Inferior parietal cortex (tissue), 1 donor: ENCODE measurements around the gene DDX53.
A peak's percentile ranks its signal among the peaks of the same experiment; 100 is the strongest.

Source experiments
- DNase-seq: peaks from one replicate; pipeline ENCODE4 v3.0.0-alpha.2; 2016; ENCODE audit errors: extremely low spot score

The DDX53 gene

GRCh38 chrX:22999696-23000223 is at the start of gene DDX53:
DDX53 (plus strand) TSS chrX:22999960; CDS start chrX:23000058, 98 bp downstream.
- no peak for DNase-seq

DNA sequence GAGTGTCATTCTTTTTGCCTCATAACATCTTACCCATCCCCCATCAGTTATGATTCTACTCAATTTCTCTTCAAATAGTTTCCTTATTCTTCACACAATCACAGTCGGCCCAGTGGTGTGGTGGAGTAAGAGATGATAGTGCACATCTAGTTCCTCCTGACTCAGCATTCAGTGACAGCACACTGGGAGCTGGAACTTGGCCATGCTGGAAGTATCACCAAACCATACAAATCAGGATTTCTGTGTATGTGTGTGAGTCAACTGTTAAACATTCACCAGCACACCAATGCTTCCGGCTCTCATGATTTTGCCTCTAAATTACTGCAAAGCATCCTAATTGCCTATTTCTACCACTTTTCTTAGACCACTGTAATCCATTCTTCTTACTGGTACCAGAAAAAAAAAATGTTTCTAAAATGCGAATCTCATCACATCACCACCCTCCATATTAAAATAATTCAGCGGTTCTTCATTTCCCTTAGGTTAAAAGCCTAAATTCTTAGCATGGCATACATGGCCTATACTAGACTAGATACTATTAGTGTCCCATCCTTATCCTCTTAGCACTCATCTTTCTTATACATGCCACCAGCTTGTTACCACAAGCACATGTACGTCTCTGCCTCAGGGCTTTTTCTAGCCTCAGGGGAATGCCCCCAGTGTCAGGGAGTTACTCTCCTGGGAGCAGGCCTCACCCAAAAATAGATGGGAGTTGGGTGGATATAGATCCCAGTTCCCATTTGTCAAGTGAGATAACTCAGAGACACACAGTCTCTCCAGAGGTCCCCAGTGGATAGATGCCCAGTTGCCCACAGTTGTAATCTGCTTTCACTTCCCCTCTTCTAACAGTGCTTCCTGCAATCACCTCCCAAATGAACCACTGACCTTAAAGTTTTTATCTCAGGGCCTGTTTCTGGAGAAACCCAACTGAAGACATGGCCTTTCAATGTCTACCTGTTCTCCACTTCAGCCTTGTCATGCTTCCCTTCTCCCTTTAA is 49.2 kb upstream of the DDX53 start:
- no peak for DNase-seq

- no peak for DNase-seq
These were observed 47.8 kb upstream of the DDX53 start for GRCh38 chrX:22952010-22952409.

- no peak for DNase-seq
These were observed 41.5 kb upstream of the DDX53 start for GRCh38 chrX:22958250-22958649.

DNA sequence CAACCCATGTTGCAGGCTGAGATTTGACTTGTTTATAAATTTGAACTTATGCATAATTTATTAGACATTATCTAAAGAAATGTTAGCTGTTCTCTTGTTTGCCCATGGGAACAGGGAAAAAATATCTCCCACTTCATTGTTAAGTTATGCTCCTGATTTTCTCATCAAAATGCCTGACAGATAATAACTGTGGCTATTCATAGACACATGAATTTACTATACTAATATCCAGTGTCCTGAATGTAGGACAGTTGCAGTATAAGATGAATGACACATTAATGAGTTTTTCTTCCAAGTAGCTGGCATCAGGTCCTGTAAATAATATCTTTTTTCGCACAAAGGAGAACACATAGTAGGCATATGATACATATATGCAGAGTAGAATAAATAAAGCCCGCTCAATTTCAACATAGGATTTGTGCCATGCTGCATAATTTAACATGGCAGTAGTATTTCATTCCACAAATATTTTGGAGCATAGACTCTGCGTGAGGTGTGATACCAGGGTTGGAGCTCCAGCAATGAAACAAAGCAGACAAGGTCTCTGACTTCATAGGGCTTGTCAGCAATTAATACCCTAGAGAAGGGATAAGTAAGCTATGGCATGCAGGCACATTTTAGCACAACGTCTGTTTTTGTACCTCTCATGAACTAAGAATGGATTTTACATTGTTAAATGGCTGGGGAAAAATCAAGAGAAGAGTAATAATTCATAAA is 40.4 kb upstream of the DDX53 start:
- DNase-seq, result no peak

- no peak for DNase-seq
These were observed 36.6 kb upstream of the DDX53 start for GRCh38 chrX:22963196-22963595.

GRCh38 chrX:22968494-22968893 is 31.3 kb upstream of the DDX53 start:
- DNase-seq, result no peak

GRCh38 chrX:22969411-22969810 is 30.3 kb upstream of the DDX53 start:
- no peak for DNase-seq

DNA sequence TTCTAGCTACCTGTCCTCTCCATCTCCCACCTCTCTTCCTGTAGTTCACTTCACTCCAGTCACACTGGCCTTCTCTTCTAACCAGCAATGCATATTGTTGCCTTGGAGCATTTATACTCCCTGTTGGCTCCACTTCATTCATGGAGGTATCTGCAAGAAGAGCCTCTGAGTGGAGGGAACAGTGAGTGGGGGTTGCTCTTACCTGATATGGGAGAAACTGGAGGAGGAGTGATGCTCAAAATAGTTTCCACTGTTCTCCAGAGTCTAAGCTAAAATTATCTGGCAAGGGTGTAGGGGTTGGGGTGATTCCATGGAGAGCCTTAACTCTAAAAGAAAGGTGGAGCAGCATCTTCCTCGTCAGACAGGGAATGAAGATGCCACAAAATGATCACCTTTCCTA is 28.9 kb upstream of the DDX53 start:
- DNase-seq, result no peak

- DNase-seq, result no peak
These were observed 25.1 kb upstream of the DDX53 start for GRCh38 chrX:22974616-22975015.

- no peak for DNase-seq
These were observed 24.0 kb upstream of the DDX53 start for GRCh38 chrX:22975786-22976185.

GRCh38 chrX:22985958-22986357 is 13.8 kb upstream of the DDX53 start:
- no peak for DNase-seq

DNA sequence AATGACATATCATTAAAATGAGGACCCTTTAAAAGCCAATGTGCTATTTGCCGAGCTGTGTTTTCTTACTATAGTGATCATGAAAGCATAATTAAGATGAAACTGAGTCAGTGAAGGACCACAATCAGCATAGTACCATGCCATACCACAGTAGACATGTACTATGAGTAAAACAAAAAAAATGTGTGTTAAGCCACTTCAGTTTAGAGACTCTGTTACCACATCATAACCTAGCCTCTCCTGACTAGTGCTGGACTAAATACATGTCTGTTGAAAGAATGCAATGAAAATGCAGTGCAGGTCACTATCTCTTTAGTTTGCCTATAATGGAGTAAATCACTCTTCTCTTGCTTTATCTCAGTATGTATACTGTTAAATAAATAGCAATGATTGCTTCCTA is 12.3 kb upstream of the DDX53 start:
- DNase-seq, result no peak

- DNase-seq, result no peak
These were observed 3.4 kb downstream of the DDX53 start for GRCh38 chrX:23003116-23003515.

DNA sequence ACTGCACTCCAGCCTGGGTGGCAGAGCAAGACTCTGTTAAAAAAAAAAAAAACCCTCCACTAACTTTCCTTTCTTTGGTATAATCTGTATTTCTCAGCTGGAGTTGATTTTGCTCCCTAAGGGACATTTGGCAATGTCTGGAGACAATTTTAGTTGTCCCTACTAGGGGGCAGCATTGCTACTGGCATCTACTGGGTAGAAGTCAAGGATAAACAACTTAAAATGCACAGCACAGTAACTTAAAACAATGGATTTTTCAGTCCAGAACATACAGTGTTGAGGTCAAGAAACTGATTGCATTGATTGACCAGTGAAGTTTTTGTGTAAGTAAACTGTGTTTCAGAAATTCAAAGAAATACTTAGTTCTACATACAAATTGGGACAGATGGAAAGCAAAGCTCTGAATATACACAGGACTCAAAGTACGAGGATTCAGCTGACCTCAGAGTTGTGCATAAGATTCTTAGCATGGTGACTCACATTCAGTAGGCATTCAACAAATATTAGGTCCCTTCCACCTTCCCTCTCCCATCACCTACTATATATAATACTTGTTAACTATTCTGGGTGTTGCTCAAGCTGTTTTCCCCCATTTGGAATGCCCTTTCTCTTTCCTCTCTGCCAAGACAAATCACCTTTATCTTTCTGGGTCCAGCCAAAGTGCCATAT is 8.8 kb downstream of the DDX53 start:
- peak; percentile 17 for DNase-seq

DNA sequence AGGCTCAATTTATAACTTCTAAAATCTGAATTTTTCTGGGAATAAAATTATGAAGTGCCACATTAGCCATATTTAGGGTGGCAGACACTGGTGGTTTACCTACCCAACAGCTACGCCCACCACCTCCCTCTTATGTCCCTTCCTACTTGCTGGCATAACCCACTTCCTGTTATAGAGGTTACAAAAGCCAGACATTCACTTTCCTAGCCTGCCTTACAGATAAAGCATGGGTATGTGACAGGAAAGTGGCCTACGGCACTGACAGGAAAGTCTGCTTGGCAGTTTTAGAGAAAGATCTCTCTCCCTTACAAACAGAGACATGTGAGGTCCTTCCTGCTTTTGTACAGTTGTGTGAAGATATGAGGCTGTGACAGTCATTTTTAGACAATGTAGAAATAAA is 12.4 kb downstream of the DDX53 start:
- DNase-seq, result no peak

DNA sequence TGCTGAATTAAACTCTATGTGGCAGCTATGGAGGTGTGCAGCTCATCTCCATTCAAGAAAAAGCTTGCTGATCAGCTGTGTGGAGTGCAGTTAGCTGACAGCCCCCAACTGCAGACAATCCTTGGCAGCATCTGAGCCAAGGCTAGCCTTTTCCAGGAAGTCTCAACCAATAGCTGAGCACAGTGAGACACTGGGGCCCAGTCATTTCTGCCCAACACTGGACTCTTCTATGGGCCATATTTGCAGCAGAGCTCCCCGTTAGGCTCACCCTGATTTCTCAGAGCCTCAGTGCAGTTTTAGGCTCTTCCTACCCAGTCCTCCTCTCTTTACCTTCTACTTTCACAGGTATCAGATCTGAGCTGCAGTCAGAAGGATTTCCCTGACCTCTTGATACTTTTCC is 12.9 kb downstream of the DDX53 start:
- no peak for DNase-seq

GRCh38 chrX:23013366-23013765 is 13.6 kb downstream of the DDX53 start:
- no peak for DNase-seq

DNA sequence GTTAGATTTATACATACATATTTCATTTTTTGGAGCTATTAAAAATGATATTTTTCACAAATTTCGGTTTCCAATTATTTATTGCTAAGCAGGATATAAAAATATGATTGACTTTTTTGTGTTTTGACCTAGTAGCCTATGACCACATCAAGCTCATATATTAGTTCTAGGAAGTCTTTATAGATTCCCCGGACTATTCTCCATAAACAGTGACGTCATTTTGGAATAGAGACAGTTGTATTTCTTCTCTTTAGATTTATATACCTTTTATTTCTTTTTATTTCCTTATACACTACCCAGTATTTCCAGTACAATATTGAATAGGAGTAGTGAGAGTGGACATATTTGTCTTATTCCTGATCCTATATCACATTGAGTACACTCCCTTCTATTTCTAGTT is 31.8 kb downstream of the DDX53 start:
- DNase-seq, result no peak

- no peak for DNase-seq
These were observed 35.7 kb downstream of the DDX53 start for GRCh38 chrX:23035493-23035892.

GRCh38 chrX:23046443-23046842 is 46.7 kb downstream of the DDX53 start:
- no peak for DNase-seq
